Caco-2 (cell line): Measurements from ENCODE around the gene HBE1. TPM values are rescaled to one million over a fixed set of nuclear protein-coding genes. Genes with fewer than 3 reads are reported as not detected.

Source experiments
- BruUV-seq: library from RNA; stranded (reverse); fragments of 400-500 nt; replicated peaks from 2 replicates; lab custom pipeline; 2021; lab: Mats Ljungman, UMichigan
- CTCF ChIA-PET: fragments of 300-600 bp; sonication (Branson Sonifier 250); formaldehyde crosslinking; loops from one replicate; lab custom pipeline; 2022; ENCODE audit warnings: antibody characterized with exemption; lab: Charles Lee
- POLR2A ChIA-PET: fragments of 300-600 bp; sonication (Branson Sonifier 250); formaldehyde crosslinking; loops from one replicate; lab custom pipeline; 2022; ENCODE audit warnings: antibody characterized with exemption; lab: Charles Lee
- DNase-seq, 2 experiments: peaks; one replicate each; pipeline versions ENCODE4 v3.0.0 to v3.0.0-alpha.2; 2020 to 2022
- H3K27me3 ChIP-seq: replicated peaks from 2 replicates; pipeline ENCODE4 v1.6.0; 2011; ENCODE audit warnings: low read length; ENCODE audit not compliant: control insufficient read depth, insufficient read depth
- H3K36me3 ChIP-seq: 2 replicates; pipeline ENCODE4 v1.5.1; 2011; ENCODE audit warnings: low read length; ENCODE audit not compliant: control insufficient read depth, insufficient read depth
- H3K4me1 ChIP-seq: fragments of 250-450 bp; sonication (Bioruptor Pico); 2 replicates; pipeline ENCODE4 v1.5.1; 2020; ENCODE audit warnings: mild to moderate bottlenecking
- H3K4me3 ChIP-seq: 2 replicates; pipeline ENCODE4 v1.5.1; 2011; ENCODE audit warnings: low read depth, mild to moderate bottlenecking, control low read depth, low read length
- H3K9me3 ChIP-seq: fragments of 250-450 bp; sonication (Bioruptor Pico); 2 replicates; pipeline ENCODE4 v1.5.1; 2020; ENCODE audit warnings: mild to moderate bottlenecking, moderate library complexity
- H3K27ac Mint-ChIP-seq: one replicate; pipeline ENCODE4 v1.8.0; 2022; ENCODE audit warnings: mixed read lengths; ENCODE audit not compliant: unreplicated experiment
- H3K27me3 Mint-ChIP-seq: one replicate; pipeline ENCODE4 v1.8.0; 2022; ENCODE audit warnings: mixed read lengths; ENCODE audit not compliant: insufficient read depth, unreplicated experiment
- H3K36me3 Mint-ChIP-seq: one replicate; pipeline ENCODE4 v1.8.0; 2022; ENCODE audit warnings: mild to moderate bottlenecking, mixed read lengths; ENCODE audit not compliant: insufficient read depth, unreplicated experiment
- H3K4me1 Mint-ChIP-seq: one replicate; pipeline ENCODE4 v1.8.0; 2022; ENCODE audit warnings: low read depth, mixed read lengths; ENCODE audit not compliant: unreplicated experiment
- H3K4me3 Mint-ChIP-seq: one replicate; pipeline ENCODE4 v1.8.0; 2022; ENCODE audit warnings: mild to moderate bottlenecking, moderate library complexity, mixed read lengths; ENCODE audit not compliant: unreplicated experiment
- H3K9me3 Mint-ChIP-seq: one replicate; pipeline ENCODE4 v1.8.0; 2022; ENCODE audit warnings: mixed read lengths; ENCODE audit not compliant: unreplicated experiment
- CTCF ChIP-seq, 2 experiments: fragments of 200-600 bp in 1 of 2; IDR thresholded peaks; 1 replicate in 1 of 2; 2 replicates in 1 of 2; pipeline versions ENCODE4 v1.5.1 to v1.8.0; 2011 to 2022; ENCODE audit warnings: antibody characterized with exemption in 1 of 2, control low read depth in 1 of 2, inconsistent platforms in 1 of 2, low read depth in 1 of 2, low read length in 1 of 2, mild to moderate bottlenecking in 1 of 2, moderate library complexity in 1 of 2; ENCODE audit not compliant: insufficient read depth in 1 of 2, severe bottlenecking in 1 of 2, unreplicated experiment in 1 of 2
- intact Hi-C: fragments of 100-400 bp; cut with micrococcal nuclease; formaldehyde crosslinking; loops from one replicate; pipeline ENCODE4 v1.10.0; 2022; ENCODE audit not compliant: unreplicated experiment
- total RNA-seq: library from RNA; stranded (reverse); gene quantifications from 2 replicates; pipeline ENCODE4 v1.2.3, GENCODE V29; 2022

Gene HBE1
- total RNA-seq, 1 experiment from 2014 or later, result not detected

- Mint-ChIP-seq H3K27ac (no peak overlapping the region), H3K4me1 (no peaks in the 10 kb centered on the region), H3K4me3 (no peak overlapping the region), H3K27me3 (peaks cover 19% of the 10 kb centered on the region), H3K36me3 (no peaks in the 10 kb centered on the region), H3K9me3 (no peaks in the 10 kb centered on the region)
- no TSS peak for BruUV-seq
- no peaks in the 10 kb centered on the region for H3K36me3 ChIP-seq
- ChIA-PET CTCF (no interaction called here), POLR2A (no interaction called here)
- no peaks in the 10 kb centered on the region for H3K4me1 ChIP-seq
- H3K9me3 ChIP-seq, result no peaks in the 10 kb centered on the region
- no peaks in the 10 kb centered on the region for H3K27me3 ChIP-seq
- no peak for TF ChIP-seq CTCF (IDR thresholded peaks at IDR 0.05; ENCODE audit: insufficient read depth in 1 of 2, low read depth in 1 of 2, low read length in 1 of 2, severe bottlenecking in 1 of 2, unreplicated experiment in 1 of 2)
- intact Hi-C loops, result no loop called here
- H3K4me3 ChIP-seq, result no peak overlapping the region
- DNase-seq, result no peak
These were observed 16.9 kb downstream of the HBE1 start for GRCh38 chr11:5252919-5253265.

DNA sequence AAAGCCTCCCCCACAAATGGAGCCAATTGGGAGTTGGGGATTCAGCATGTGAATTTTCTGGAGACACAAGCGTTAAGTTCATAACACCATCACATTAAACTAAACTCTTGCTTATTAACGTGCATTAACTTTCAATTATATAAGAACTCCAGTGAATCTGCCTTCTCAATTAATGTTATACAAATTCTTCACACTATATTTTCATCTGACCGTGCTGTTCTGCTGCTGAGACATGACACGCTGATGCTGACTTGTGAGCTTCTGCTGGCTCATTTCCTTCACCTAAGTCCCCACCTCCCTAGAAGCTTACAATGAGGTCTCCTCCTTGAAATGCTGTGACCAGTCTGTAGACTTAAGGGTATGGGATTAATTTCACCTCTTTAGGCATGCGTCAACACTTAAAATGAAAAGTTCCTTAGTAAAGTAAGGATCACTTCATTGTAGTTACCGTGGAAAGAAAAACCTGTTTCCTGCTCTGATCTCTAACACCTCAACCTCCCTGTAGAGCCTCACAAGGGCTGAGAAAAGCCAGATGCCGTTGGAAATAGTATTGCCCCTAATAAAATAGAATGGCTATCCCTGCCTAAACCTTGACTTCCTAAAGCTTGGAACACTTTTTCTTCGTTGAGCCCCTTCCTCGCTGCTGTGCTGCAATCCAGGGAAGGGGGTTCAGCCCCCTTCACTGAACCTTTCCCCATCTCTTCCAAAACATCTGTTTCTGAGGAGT, 17.4 kb downstream of the HBE1 start:
- DNase-seq, result no peak
- intact Hi-C loops, result no loop called here
- H3K9me3 Mint-ChIP-seq, result no peaks in the 10 kb centered on the region
- CTCF ChIA-PET, result no interaction called here
- TF ChIP-seq CTCF (IDR thresholded peaks at IDR 0.05; ENCODE audit: insufficient read depth in 1 of 2, low read depth in 1 of 2, low read length in 1 of 2, severe bottlenecking in 1 of 2, unreplicated experiment in 1 of 2), result no peak
- H3K27me3 Mint-ChIP-seq, result peaks cover 21% of the 10 kb centered on the region
- H3K4me3 Mint-ChIP-seq, result no peak overlapping the region
- no TSS peak for BruUV-seq
- H3K27ac Mint-ChIP-seq, result no peak overlapping the region
- Histone ChIP-seq H3K4me1 (no peaks in the 10 kb centered on the region), H3K4me3 (no peak overlapping the region), H3K9me3 (no peaks in the 10 kb centered on the region), H3K36me3 (no peaks in the 10 kb centered on the region), H3K27me3 (no peaks in the 10 kb centered on the region)
- no peaks in the 10 kb centered on the region for H3K36me3 Mint-ChIP-seq
- POLR2A ChIA-PET, result no interaction called here
- H3K4me1 Mint-ChIP-seq, result no peaks in the 10 kb centered on the region

- intact Hi-C loops, result no loop called here
- Mint-ChIP-seq H3K36me3 (no peaks in the 10 kb centered on the region), H3K27ac (no peak overlapping the region), H3K4me3 (no peak overlapping the region), H3K4me1 (no peaks in the 10 kb centered on the region), H3K27me3 (peaks cover 24% of the 10 kb centered on the region), H3K9me3 (no peaks in the 10 kb centered on the region)
- BruUV-seq, result no TSS peak
- Histone ChIP-seq H3K4me1 (no peaks in the 10 kb centered on the region), H3K27me3 (no peaks in the 10 kb centered on the region), H3K9me3 (no peaks in the 10 kb centered on the region), H3K36me3 (no peaks in the 10 kb centered on the region), H3K4me3 (no peak overlapping the region)
- ChIA-PET POLR2A (no interaction called here), CTCF (no interaction called here)
- DNase-seq, result no peak
- TF ChIP-seq CTCF (IDR thresholded peaks at IDR 0.05; ENCODE audit: insufficient read depth in 1 of 2, low read depth in 1 of 2, low read length in 1 of 2, severe bottlenecking in 1 of 2, unreplicated experiment in 1 of 2), result no peak
These were observed 18.0 kb downstream of the HBE1 start for GRCh38 chr11:5251746-5252145.
